ENCODE results near the gene LGALS14. TPM values are rescaled to one million over a fixed set of nuclear protein-coding genes. Genes with fewer than 3 reads are reported as not detected.

LGALS14 gene
- total and polyA plus RNA-seq, 2 of the 8 experiments (the other 6 are each of a cell fraction or from before 2014, with no cell fraction given): 0.50 to 0.77 TPM

DNA sequence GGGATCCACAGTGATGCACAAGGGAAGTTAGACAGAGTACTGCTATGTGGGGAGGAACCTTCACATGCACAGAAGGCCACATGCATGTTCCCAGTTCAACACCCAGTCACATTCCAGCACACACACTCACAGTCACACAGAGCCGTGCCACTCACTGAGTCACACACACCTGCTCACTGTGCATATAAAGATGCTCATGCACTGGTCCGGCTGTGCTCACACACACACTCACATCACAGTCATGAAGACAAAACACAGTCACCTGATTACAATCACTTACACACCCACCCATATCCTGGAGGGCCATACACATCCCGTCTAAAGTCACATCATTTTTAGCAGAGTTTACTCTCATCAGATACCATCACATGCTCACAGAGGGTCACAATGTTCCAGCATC, 33.1 kb downstream of the LGALS14 start:
- H3K9me3 ChIP-seq (ENCODE audit: insufficient read depth in 2 of 2, low read depth in 1 of 2, low read length in 1 of 2): no peaks in the 10 kb centered on the region
- no peaks in the 10 kb centered on the region for H3K79me1 ChIP-seq (ENCODE audit: low read depth, low read length)
- no peak overlapping the region for H3K23ac ChIP-seq (ENCODE audit: insufficient read length)
- H4K5ac ChIP-seq (ENCODE audit: insufficient read length, low read depth, low read length): no peak overlapping the region
- H2AK5ac ChIP-seq (ENCODE audit: low read depth, low read length): no peak overlapping the region
- no peak overlapping the region for H4K91ac ChIP-seq (replicated peaks; ENCODE audit: insufficient read length, low read length)
- H3K14ac ChIP-seq (ENCODE audit: insufficient read length): no peak overlapping the region
- H3K18ac ChIP-seq (ENCODE audit: extremely low read depth, low read length): no peak overlapping the region
- no peak overlapping the region for H4K8ac ChIP-seq (ENCODE audit: extremely low read depth, insufficient read depth, low read length)
- H3K9ac ChIP-seq (replicated peaks in 1 of 4; ENCODE audit: extremely low read depth in 1 of 4, low read depth in 3 of 4, low read length in 3 of 4): no peak overlapping the region
- no peak overlapping the region for H2BK5ac ChIP-seq (ENCODE audit: low read depth, low read length)
- FAIRE-seq: no peak
- H2BK15ac ChIP-seq (ENCODE audit: low read length): no peak overlapping the region
- H2BK120ac ChIP-seq (replicated peaks; ENCODE audit: low read depth, low read length): no peak overlapping the region
- WGBS, 2 experiments (ENCODE audit: extremely low coverage in 1 of 2, insufficient coverage in 1 of 2, insufficient read length in 1 of 2, insufficient replicate concordance in 2 of 2, low coverage in 1 of 2, low lambda C conversion rate in 2 of 2, missing lambda C conversion rate in 1 of 2): 81% methylated on average over 3 of the region's 3 CpGs; no CpG with 5 or more reads in 1 of the 2 experiments
- H3K36me3 ChIP-seq (ENCODE audit: control insufficient read depth in 2 of 4, insufficient read depth in 4 of 4, low read length in 3 of 4): no peaks in the 10 kb centered on the region
- H3K4me3 ChIP-seq (ENCODE audit: extremely low read depth in 1 of 4, insufficient read depth in 2 of 4, low read depth in 3 of 4, low read length in 4 of 4): no peak overlapping the region
- H4K20me1 ChIP-seq (replicated peaks in 1 of 2; ENCODE audit: control insufficient read depth in 1 of 2, insufficient read depth in 2 of 2, low read length in 2 of 2): no peaks in the 10 kb centered on the region
- ChIA-PET CTCF (ENCODE audit: partially characterized antibody) (no interaction called here), POLR2A (ENCODE audit: partially characterized antibody) (no interaction called here)
- no peaks in the 10 kb centered on the region for H3K23me2 ChIP-seq (ENCODE audit: low read depth, low read length)
- no peak overlapping the region for H2AFZ ChIP-seq (ENCODE audit: low read length)
- no peak for TF ChIP-seq KDM1A (IDR thresholded peaks at IDR 0.05; ENCODE audit: borderline replicate concordance, low read length)
- TF ChIP-seq SIRT6 (IDR thresholded peaks at IDR 0.05; ENCODE audit: low read length): no peak
- TF ChIP-seq RAD21 (IDR thresholded peaks at IDR 0.05 in 1 of 2, conservative IDR thresholded peaks at IDR 0.05 in 1 of 2; ENCODE audit: low read depth in 2 of 2, low read length in 2 of 2): no peak
- TF ChIP-seq, protein P1, sequence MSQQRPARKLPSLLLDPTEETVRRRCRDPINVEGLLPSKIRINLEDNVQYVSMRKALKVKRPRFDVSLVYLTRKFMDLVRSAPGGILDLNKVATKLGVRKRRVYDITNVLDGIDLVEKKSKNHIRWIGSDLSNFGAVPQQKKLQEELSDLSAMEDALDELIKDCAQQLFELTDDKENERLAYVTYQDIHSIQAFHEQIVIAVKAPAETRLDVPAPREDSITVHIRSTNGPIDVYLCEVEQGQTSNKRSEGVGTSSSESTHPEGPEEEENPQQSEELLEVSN (IDR thresholded peaks at IDR 0.05): no peak
- TF ChIP-seq TCF12 (IDR thresholded peaks at IDR 0.05; ENCODE audit: low read depth, low read length): no peak
- no peak for TF ChIP-seq ZNF274 (IDR thresholded peaks at IDR 0.05; ENCODE audit: borderline replicate concordance, extremely low read depth, low read length)
- TF ChIP-seq SP2 (IDR thresholded peaks at IDR 0.05; ENCODE audit: low read length): no peak
- no peak for TF ChIP-seq POU5F1 (IDR thresholded peaks at IDR 0.05; ENCODE audit: low read depth, low read length)
- no peak for TF ChIP-seq RXRA (IDR thresholded peaks at IDR 0.05; ENCODE audit: insufficient read depth, low read depth, low read length)
- TF ChIP-seq POLR2A (IDR thresholded peaks at IDR 0.05; ENCODE audit: control extremely low read depth in 1 of 2, low read depth in 2 of 2, low read length in 2 of 2): no peak
- no peak for TF ChIP-seq RNF2 (IDR thresholded peaks at IDR 0.05; ENCODE audit: borderline replicate concordance, low read depth, low read length, missing control alignments, poor library complexity, severe bottlenecking)
- TF ChIP-seq KDM4A (IDR thresholded peaks at IDR 0.05; ENCODE audit: low read depth, low read length, severe bottlenecking): no peak
- no peak for TF ChIP-seq GABPA (IDR thresholded peaks at IDR 0.05; ENCODE audit: borderline replicate concordance, insufficient read depth, low read length)
- no peak for TF ChIP-seq KDM5A (IDR thresholded peaks at IDR 0.05; ENCODE audit: low read length)
- no peaks in the 10 kb centered on the region for H3K79me2 ChIP-seq (ENCODE audit: control insufficient read depth in 1 of 2, insufficient read depth in 2 of 2, low read length in 2 of 2)
- no peak overlapping the region for H3K27ac ChIP-seq (ENCODE audit: low read depth, low read length)
- no peak overlapping the region; a peak in 1 of 4 replicates for H3K4me2 ChIP-seq (ENCODE audit: insufficient read depth in 1 of 2, low read depth in 2 of 2, low read length in 2 of 2)
- H3K4ac ChIP-seq (replicated peaks; ENCODE audit: insufficient read length, low read depth, low read length): no peak overlapping the region
- peaks cover 0 to 3% (median under 1%) of the 10 kb centered on the region in 4 experiments; a peak in 2 of 7 replicates for H3K4me1 ChIP-seq (replicated peaks in 1 of 4; ENCODE audit: control insufficient read depth in 3 of 4, insufficient read depth in 4 of 4, low read length in 3 of 4)
- no peaks in the 10 kb centered on the region; a peak in 1 of 7 replicates for H3K27me3 ChIP-seq (replicated peaks in 1 of 4; ENCODE audit: control insufficient read depth in 3 of 4, extremely low read depth in 1 of 4, insufficient read depth in 3 of 4, low read length in 3 of 4)
- 0 out of 2 replicates have a peak overlapping the region, but pooled peaks have one; percentile 25 for H2BK20ac ChIP-seq (ENCODE audit: low read length)
- H2BK12ac ChIP-seq (ENCODE audit: low read depth, low read length): no peak overlapping the region; the same call in 1 of the 2 replicates
- no peak for DNase-seq (ENCODE audit: low read depth in 1 of 2, low spot score in 2 of 2)
- H3K56ac ChIP-seq (replicated peaks; ENCODE audit: insufficient read length, low read depth, low read length): no peak overlapping the region

Data from H1 (cell line).